GM18505 (cell line): Measurements from ENCODE around the gene SLC6A12.

Source experiments
- ATAC-seq: cut with Tn5 transposase; IDR thresholded peaks from one replicate; pipeline ENCODE4 v1.9.1; 2021; ENCODE audit not compliant: unreplicated experiment
- POLR2A ChIP-seq: IDR thresholded peaks from 4 replicates; pipeline ENCODE4 v1.6.1; 2011; ENCODE audit warnings: borderline replicate concordance; ENCODE audit not compliant: insufficient read depth, insufficient read length; ENCODE audit errors: extremely low read depth

SLC6A12 gene

DNA sequence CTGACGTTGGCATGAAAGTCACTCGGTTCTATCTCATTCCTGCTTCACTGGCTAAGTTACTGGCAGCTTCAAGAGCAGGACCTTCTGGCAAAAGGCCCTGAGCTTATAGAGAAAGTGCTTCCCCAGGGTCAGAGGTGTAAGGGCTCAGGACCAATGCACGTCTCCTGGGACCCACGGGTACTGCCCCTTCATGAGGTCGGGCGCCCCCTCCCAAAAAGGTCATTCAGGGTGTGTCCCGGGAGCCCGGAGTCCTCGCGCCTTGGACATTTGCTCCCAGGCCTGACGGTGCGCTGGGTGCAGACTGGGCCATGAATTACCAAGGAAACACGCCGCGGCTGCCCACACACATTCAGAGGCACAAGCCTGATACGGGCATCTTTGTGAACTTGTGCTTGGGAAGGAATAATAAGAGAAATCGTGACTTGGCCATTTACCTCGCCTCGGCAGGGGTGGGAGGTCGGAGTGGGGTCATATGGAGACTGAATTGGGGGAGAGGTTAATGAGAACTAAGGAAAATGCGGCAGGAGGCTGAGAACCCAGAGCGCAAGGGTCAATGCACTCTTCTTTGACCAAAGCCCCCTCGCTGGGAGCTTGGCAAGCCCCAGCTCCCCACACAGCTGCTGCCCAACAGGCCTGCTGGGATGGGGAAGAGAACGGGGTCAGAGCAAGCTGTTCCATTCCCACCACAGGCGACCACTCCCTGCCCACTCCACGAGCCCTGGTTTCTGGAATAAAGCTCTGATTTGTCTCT is 15.7 kb upstream of the SLC6A12 start:
- TF ChIP-seq POLR2A, result no peak
- no peak for ATAC-seq

DNA sequence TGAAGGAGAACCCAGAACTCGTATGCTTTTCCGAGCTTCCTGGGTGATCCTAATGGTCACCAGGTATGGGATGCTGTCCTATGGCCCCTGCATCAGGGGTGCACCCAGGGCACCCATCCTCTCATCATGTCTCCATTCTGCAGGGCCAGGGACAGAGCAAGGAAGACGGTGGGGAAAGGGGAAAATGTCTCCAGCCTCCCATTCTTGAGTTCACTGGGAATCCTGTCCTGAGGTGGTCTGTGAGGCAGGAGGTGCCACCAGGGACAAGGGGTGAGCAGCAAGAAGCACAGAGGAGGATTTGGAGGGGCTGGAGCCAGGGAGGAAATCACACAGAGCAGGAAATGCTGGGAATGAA is 14.9 kb upstream of the SLC6A12 start:
- TF ChIP-seq POLR2A, result no peak
- ATAC-seq, result no peak

DNA sequence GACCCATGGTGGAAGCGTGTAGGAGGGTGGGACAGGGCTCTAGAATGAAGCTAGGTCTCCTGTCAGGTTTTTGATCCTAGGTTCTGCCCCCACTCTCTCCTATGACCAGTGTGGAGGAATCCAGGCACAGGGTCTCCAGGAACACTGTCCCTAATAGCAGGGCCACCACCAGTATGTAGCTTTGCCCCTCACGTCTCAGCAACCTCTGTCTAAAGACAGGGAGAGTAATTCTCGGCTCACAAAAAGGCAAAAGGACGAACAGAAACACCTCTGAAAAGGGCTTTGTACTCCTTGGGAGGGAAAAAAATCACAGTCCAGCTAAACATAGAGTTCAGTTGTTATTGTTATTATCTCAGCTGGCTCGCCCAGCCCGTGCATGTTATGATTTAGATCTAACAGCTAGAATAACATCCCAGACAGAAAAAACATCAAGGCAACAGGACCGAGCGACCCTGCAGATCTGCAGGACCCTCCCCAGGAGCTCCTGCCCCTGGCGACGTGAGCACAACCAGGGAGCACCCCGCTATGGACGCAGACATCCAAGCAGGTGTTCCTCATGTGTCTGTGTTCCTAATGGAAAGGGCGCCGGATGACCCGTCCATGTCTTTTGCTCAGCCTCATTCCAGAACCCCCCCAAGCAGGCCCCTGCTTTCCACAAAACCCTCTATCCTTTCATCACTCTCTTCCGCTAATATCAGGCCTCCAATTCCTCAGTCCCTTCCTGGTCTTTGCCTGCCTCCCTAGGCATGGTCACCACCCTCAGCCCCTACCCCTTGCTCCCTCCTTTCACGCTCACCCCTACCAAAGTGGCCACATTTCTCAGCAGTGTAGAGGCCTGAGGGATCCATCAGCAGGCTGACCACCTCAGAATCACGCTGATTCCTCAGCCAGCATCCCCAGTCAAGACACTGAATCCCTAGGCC is 14.2 kb upstream of the SLC6A12 start:
- no peak for TF ChIP-seq POLR2A
- no peak for ATAC-seq

DNA sequence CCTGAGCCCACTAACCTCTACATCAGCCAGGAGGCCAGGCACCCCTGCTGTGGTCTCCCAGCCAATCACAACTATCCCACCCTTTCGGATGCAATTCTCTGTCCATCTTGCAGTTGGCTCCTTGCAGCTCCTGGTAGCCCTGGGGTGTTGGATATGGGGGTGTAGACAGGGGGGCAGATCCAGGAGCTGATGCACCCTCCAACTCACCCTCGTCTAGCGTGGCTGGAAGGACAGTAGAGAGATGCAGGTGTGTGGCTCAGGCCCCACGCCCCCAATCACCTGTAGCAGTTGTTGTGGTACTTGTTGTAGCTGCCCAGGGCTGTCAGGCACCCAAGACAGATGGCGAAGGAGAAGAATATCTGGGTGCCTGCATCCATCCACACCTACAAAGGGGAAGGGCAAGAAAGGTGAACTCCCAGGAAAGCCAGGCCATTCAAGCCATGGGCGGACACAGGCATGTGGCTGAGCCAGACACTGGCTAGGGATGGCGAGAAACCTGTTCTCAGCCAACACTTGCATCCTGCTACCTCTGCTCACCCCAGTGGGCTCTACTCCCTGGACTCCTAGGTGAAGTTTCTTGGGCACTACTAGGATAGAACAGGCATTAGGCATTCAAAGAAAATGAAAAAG is 13.4 kb upstream of the SLC6A12 start:
- no peak for TF ChIP-seq POLR2A
- no peak for ATAC-seq

DNA sequence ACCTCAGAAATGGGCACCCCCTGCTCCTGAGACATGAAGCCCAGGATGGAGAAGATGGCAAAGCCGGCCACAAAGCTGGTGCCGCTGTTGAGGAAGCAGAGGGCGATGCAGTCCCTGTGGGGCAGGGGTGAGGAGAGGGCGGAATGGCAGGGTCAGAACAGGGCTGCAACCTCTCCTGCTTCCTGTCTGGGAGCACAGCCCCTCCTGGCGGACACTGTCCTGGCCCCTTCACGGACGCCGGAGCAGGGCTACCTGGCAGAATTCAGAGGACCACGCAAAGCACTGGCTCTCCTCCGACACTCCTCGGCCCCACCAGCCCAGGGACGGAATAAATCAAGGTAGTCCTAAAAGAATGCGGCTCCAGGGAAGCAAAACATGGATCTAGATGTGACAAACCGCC is 12.4 kb upstream of the SLC6A12 start:
- no peak for ATAC-seq
- no peak for TF ChIP-seq POLR2A

DNA sequence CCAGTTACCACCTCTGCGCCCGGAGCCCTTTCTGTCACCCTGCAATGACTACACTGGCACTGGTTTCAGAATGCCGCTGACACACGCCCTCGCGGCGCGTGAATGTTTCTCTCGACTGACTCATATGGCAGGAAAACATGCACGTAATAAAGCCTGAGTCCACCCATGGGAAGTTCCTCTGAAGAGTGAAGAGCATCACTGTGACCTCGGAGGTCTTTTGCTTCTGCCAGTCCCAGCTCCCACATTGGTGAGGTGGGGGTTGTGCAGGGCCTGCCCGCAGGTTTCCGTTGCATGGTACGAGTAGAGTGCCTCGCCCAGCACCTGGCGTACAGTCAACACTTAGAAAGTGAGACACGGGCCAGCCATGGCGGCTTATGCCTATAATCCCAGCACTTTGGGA is 11.1 kb upstream of the SLC6A12 start:
- ATAC-seq, result no peak
- no peak for TF ChIP-seq POLR2A

DNA sequence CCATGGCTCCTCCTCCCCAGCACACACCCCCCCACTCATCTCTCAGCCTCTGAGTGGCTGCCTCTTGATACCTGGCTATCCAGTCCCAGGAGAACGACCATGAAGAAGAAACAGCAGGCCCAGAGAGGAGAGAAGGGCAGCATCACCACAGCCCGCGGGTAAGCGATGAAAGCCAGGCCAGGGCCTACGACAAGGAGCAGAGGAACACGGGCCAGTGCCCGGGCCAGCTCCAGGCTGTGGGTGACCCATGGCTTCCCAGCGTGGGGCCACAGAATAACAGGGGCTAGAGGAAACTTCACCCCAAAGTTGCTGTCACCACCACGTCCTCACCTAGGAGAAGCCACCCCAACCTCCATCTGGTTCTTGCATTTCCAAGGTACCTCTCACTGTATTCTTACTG is 10.4 kb upstream of the SLC6A12 start:
- no peak for ATAC-seq
- TF ChIP-seq POLR2A, result no peak

DNA sequence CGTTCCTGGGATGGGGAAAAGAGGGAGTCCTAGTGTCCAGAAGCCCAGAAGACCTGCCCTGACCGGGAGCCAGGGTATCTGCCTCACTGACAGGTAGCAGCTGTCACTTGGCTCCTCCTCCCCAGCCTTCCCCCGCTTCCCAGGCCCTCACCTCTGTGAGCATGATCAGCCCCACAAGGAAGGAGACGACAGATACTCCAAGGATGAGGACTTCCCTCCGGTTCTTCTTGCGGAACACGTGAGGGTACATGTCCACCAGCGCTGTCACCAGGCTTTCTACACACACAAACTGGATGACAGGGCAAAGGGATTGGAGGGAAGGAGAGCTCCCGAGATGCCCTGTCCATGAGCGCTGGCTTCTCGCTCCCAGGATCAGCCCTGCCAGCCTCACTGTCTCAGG is 9.9 kb upstream of the SLC6A12 start:
- ATAC-seq, result no peak
- no peak for TF ChIP-seq POLR2A

DNA sequence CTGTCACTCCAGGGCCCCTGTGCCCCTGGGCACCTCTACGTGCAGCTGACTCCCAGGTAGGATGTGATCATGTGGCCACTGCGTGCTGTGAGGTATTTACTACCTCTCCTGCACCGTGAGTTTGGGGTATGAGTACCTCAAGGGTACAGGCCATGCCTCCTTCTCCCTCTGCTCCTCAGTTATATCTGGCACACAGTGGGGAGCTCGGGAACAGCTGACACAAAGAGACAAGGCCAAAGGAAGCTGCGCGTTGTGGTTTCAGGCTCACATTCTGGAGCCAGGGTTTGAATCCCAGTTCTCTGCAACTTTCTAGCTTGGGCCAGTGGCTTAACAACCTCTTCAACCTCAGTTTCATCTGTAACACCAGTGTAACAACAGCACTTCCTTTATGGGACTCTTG is 7.8 kb upstream of the SLC6A12 start:
- no peak for TF ChIP-seq POLR2A
- no peak for ATAC-seq

DNA sequence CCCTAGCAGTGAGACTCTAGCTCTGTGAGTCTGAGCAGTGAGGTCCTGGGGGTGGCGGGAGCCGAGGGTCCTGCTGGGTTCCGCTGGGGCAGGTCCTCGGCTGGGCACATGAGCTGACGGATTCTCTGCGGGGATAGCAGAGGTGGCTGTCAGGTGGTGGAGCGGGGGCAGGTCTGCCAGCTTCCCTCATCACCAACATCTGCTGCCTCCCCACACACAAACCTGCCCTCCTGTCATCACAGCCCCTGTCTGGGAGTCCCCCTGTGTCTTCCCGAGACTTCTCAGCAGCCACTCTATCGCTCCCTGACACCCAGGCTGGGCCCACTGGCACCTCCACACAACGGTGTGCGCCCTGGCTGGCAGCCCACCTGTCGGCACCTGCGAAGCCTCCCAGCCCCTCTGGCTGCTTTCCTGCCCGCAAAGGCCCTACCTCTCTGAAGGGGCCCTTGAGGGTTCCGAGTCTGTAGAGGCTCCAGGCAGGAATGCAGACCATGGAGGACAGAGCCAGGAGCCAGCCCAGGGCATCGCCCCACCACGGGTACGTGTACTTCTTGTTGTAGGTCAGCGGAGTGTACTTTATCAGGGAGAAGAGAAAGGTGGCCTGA is 7.1 kb upstream of the SLC6A12 start:
- no peak for ATAC-seq
- no peak for TF ChIP-seq POLR2A

DNA sequence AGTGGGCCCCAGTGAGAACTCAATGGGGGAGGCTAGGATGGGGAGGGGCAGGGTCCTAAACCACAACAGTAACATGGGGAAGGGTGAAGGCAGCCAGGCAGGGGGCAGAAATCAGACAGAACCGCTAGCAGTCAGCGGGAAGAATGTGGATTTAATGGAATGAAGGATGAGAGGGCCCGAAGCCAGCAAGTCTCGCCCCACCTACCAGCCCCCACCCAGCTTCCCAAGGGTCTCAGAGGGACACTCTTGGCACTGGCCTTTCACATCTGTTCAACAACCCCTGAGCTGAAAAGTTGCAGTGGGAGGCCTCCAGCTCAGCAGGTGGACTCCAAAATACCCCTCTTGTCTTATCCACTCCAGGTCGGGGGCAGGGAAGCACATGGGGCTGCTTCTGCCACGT is 6.5 kb upstream of the SLC6A12 start:
- TF ChIP-seq POLR2A, result no peak

DNA sequence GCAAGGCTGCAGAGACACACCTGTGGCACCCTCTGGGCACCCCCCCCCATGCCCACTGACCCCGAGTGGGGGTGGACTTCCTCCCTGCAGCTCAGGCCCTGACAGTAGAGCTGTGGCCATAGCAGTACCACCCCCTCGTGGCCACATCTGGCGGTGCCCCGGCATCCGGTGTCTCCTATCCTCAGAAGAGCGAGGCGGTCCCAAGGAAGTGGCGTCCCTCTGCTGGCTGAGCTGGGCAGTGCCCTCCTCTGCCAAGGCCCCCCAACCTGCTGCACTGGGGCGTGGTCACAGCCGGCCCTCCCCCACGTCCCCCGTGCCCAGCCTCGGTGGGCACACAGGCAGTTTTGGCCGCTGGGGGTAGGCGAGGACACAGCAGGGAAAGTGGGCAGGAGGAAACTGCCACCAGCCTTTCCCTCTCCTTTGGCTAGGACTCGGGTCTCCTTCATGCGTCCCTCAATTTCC is 6.0 kb upstream of the SLC6A12 start:
- no peak for ATAC-seq
- no peak for TF ChIP-seq POLR2A

More for the DNA sequence above, 6.5 kb upstream of the SLC6A12 start:
- no peak for ATAC-seq
